ENCODE measurements around the gene ZIC1.

DNA sequence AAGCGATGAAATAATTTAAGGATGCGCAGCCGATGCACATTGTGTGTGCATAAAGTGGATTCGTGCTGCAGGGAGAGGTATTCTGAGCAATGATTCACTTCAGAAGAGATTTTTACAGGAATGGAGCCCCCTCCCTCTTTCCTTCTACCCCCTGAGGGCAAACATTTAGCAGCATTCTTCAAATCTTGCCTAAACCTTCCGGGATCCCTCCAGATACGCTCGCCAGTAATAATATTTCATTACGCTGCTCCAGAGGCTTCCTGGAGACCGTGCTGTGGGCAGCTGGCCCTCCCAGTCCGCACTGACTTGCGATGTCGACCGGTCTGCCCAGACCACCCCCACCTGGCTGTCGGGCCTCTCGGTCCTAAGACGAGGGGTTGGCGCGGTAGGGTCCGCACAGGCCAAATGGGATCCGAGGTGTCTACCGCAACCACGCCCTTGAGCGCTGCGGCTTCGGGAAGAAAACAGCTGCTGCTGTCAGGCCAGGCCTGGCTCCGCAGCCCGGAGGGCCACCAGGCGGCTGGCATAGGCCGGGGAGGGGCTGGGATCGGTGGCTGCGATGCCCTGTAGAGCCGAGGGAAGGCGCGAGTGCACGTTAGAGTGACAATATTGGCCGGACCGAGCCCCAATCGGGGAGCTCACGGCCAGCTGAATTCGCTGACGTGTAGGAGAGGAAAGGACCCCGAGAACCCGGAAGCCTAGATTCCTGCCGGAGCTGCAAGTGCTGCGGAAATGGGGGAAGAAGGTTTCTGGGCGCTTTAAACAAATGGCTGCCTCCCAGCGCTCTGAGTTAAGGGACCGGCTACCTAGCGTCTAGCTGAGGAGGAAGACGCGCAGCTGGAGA lies 17.2 kb upstream of the ZIC1 start:
- no peak for TF ChIP-seq RAD21 (IDR thresholded peaks at IDR 0.05; ENCODE audit: low read depth)
- TF ChIP-seq CREB1 (IDR thresholded peaks at IDR 0.05; ENCODE audit: low read depth): no peak
- no peak for TF ChIP-seq TCF12 (IDR thresholded peaks at IDR 0.05; ENCODE audit: low read depth)
- no peak for TF ChIP-seq TAF1 (IDR thresholded peaks at IDR 0.05; ENCODE audit: low read depth)
- no peak for TF ChIP-seq EP300 (IDR thresholded peaks at IDR 0.05; ENCODE audit: borderline replicate concordance)
- TF ChIP-seq, protein P1, sequence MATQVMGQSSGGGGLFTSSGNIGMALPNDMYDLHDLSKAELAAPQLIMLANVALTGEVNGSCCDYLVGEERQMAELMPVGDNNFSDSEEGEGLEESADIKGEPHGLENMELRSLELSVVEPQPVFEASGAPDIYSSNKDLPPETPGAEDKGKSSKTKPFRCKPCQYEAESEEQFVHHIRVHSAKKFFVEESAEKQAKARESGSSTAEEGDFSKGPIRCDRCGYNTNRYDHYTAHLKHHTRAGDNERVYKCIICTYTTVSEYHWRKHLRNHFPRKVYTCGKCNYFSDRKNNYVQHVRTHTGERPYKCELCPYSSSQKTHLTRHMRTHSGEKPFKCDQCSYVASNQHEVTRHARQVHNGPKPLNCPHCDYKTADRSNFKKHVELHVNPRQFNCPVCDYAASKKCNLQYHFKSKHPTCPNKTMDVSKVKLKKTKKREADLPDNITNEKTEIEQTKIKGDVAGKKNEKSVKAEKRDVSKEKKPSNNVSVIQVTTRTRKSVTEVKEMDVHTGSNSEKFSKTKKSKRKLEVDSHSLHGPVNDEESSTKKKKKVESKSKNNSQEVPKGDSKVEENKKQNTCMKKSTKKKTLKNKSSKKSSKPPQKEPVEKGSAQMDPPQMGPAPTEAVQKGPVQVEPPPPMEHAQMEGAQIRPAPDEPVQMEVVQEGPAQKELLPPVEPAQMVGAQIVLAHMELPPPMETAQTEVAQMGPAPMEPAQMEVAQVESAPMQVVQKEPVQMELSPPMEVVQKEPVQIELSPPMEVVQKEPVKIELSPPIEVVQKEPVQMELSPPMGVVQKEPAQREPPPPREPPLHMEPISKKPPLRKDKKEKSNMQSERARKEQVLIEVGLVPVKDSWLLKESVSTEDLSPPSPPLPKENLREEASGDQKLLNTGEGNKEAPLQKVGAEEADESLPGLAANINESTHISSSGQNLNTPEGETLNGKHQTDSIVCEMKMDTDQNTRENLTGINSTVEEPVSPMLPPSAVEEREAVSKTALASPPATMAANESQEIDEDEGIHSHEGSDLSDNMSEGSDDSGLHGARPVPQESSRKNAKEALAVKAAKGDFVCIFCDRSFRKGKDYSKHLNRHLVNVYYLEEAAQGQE (IDR thresholded peaks at IDR 0.05; ENCODE audit: low read depth): no peak
- no peak for TF ChIP-seq TEAD4 (IDR thresholded peaks at IDR 0.05)
- TF ChIP-seq, protein P2, sequence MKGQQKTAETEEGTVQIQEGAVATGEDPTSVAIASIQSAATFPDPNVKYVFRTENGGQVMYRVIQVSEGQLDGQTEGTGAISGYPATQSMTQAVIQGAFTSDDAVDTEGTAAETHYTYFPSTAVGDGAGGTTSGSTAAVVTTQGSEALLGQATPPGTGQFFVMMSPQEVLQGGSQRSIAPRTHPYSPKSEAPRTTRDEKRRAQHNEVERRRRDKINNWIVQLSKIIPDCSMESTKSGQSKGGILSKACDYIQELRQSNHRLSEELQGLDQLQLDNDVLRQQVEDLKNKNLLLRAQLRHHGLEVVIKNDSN (IDR thresholded peaks at IDR 0.05): no peak
- TF ChIP-seq, protein P3, sequence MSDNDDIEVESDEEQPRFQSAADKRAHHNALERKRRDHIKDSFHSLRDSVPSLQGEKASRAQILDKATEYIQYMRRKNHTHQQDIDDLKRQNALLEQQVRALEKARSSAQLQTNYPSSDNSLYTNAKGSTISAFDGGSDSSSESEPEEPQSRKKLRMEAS (IDR thresholded peaks at IDR 0.05): no peak

Measured in Ishikawa (cell line).